Omental fat pad (tissue), 4 donors: ENCODE results near the gene TSPAN5. TPM values are rescaled to one million over a fixed set of nuclear protein-coding genes. Genes with fewer than 3 reads are reported as not detected.

Source experiments
- ATAC-seq: fragments of 150-250 bp; one replicate; pipeline ENCODE4 v1.9.1; 2016; ENCODE audit warnings: mild to moderate bottlenecking, moderate library complexity; ENCODE audit not compliant: low FRiP score
- DNase-seq: peaks from one replicate; pipeline ENCODE4 v3.0.0-alpha.2; 2019; ENCODE audit warnings: low spot score
- CTCF ChIP-seq, 3 donors: fragments of 450-650 bp; IDR thresholded peaks; one replicate each; pipeline ENCODE4 v1.5.1; 2016 to 2017; ENCODE audit warnings: antibody characterized with exemption in 3 of 3, mild to moderate bottlenecking in 3 of 3, moderate library complexity in 2 of 3
- total RNA-seq, 4 donors: library from RNA; depleted of rRNA; stranded (reverse); fragments of >200 nt; gene quantifications; one replicate each; pipeline ENCODE4 v1.1.0, GENCODE V29; 2016

Gene TSPAN5
- total RNA-seq, 4 donors from 2014 or later = 5.1 to 17.7 (median 6.9) TPM

- ATAC-seq (no peak), DNase-seq (no peak)
- no peak for TF ChIP-seq CTCF (IDR thresholded peaks at IDR 0.05)
Observed at GRCh38 chr4:98639108-98639507, 19.3 kb downstream of the TSPAN5 start.

DNA sequence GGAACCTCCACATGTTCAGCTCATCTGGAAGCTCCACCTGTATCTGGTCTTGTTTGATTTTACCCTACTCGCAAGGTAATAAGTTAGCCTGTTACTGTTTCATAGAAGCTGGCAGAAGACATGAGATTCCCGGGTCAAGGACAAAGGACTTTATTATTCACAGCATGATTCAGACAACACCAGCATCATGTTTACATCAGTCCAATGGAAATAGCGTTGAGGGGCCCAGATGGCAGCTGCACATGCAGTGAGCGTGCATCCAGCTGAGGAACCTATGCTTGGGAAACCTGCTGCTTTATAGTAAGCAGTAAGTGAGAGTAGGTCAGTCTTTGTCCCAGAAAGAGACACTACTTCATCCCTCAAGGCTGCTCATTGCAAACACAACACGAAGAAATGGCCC lies 19.8 kb downstream of the TSPAN5 start:
- ATAC-seq (no peak), DNase-seq (no peak)
- no peak for TF ChIP-seq CTCF (IDR thresholded peaks at IDR 0.05)

- DNase-seq (no peak), ATAC-seq (no peak)
- no peak for TF ChIP-seq CTCF (IDR thresholded peaks at IDR 0.05)
Observed at GRCh38 chr4:98634061-98634460, 24.4 kb downstream of the TSPAN5 start.

DNA sequence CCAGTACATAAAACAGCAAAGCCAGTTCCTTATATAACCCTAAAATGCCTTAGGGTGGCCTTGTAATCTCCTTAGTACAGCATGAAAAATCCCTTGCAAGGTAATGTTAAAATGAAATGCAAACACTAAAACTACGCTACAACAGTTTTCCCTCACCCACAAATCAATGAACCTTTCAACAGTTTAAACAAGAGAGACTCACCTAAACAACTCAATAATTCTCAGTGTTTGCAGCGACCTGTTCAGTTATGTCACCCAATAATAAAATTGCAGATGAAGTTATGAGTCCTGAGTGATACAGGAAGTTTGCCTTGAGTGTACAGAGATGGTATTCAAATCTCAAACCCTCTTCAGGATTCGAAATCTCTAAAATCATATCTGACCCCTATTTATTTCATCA lies 25.3 kb downstream of the TSPAN5 start:
- ATAC-seq (no peak), DNase-seq (no peak)
- no peak for TF ChIP-seq CTCF (IDR thresholded peaks at IDR 0.05)

DNA sequence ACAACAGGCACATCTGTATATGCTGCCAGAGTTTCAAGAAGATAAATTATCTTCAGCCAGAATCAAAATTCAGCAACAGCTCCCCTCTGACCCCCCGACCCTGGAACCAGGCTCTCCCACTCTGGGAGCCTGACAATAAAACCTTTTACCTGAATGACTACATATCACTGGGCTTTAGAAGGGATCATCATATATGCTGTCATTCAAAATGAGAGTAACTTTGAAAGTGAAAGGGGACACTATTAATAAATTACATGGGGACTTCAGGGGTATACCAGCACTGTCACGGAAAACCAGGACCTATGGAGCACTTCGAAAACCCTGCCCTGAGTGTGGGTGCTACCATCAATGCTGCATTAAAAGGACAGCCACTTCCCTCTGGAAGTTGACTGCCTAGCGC lies 26.2 kb downstream of the TSPAN5 start:
- DNase-seq (no peak), ATAC-seq (no peak)
- no peak for TF ChIP-seq CTCF (IDR thresholded peaks at IDR 0.05)

- TF ChIP-seq CTCF (IDR thresholded peaks at IDR 0.05) = no peak
- ATAC-seq (no peak), DNase-seq (no peak)
Observed at GRCh38 chr4:98631506-98631905, 26.9 kb downstream of the TSPAN5 start.

DNA sequence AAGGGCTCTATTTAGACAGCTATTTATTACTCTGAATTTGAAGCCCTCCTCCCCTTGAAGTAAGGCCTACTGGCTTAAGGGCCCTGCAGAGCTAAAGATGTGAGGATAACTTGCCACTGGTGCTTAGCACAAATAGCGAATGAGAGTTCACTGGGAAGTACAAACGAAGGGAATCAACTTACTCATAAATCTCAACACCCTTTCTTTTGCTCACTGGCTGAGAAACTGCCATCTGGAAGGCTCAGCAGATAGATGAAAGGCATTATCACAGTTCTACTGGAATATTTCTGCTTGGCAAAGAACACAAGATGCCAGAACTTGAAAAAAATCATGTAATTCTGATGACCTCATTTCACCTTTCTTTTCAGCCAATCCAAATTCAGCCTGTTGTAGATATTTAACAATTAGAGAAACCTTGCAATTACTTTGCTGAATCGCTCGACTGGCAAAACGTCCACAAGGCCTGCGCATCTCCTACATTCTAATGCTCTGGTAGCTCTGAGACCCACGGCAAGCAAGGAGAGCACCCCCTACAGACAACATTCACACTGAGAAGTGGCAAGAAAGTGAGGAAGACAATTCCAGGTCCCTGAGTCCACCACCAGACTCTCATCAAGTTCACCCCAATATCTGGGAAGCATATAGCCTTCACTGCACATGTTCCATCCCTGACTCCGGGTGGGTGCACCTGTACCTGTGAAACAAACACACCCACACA lies 27.5 kb downstream of the TSPAN5 start:
- no peak for TF ChIP-seq CTCF (IDR thresholded peaks at IDR 0.05)
- no peak for DNase-seq
- peak; percentile 39 for ATAC-seq
